ENCODE data around the gene CRYGS. TPM values are rescaled to one million over a fixed set of nuclear protein-coding genes. Genes with fewer than 3 reads are reported as not detected.

The CRYGS gene
- total and polyA plus RNA-seq, 2 donors (not counting 1 experiment from before 2014, with no cell fraction given): 3.6 to 10.9 TPM

- Mint-ChIP-seq H3K4me1 (peaks cover 46% of the 10 kb centered on the region), H3K4me3 (peak overlapping the region; percentile 98), H3K9me3 (ENCODE audit: insufficient read depth) (no peaks in the 10 kb centered on the region), H3K27me3 (no peaks in the 10 kb centered on the region), H3K27ac (peak overlapping the region; percentile 98)
- ChIA-PET POLR2A (interaction anchor here (0.6 kb wide), 1 partner anchor 193 kb away, joined by 3 read pairs; no protein-coding TSS in a partner anchor), CTCF (interaction anchor here (0.7 to 2.2 kb wide), 5 partner anchors 31 to 628 kb away, joined by 3 to 14 read pairs (median 6); no protein-coding TSS in a partner anchor)
- no CpG with 5 or more reads among the region's 2 CpGs for WGBS (ENCODE audit: insufficient coverage)
- DNase-seq (peak; percentile 50), ATAC-seq (ENCODE audit: low read depth) (no peak)
- H3K4me1 ChIP-seq (ENCODE audit: control insufficient read depth in 2 of 2, insufficient read depth in 2 of 2, low read length in 2 of 2): peaks cover 22 to 31% of the 10 kb centered on the region in 2 donors
- no peak overlapping the region for H2AFZ ChIP-seq (ENCODE audit: insufficient read depth, low read depth, low read length, poor library complexity, severe bottlenecking)
- peak overlapping the region in 1 of 2 donors; percentile 96 for H3K27ac ChIP-seq (ENCODE audit: low read length in 2 of 2)
- H4K20me1 ChIP-seq (ENCODE audit: control insufficient read depth, insufficient read depth, low read length, poor library complexity, severe bottlenecking): no peaks in the 10 kb centered on the region
- peak overlapping the region; percentile 96 for H3K9ac ChIP-seq (ENCODE audit: low read length)
- peak overlapping the region; percentile 87 for H3K4me2 ChIP-seq (replicated peaks; ENCODE audit: low read depth, low read length, poor library complexity, severe bottlenecking)
- TF ChIP-seq, protein P1, sequence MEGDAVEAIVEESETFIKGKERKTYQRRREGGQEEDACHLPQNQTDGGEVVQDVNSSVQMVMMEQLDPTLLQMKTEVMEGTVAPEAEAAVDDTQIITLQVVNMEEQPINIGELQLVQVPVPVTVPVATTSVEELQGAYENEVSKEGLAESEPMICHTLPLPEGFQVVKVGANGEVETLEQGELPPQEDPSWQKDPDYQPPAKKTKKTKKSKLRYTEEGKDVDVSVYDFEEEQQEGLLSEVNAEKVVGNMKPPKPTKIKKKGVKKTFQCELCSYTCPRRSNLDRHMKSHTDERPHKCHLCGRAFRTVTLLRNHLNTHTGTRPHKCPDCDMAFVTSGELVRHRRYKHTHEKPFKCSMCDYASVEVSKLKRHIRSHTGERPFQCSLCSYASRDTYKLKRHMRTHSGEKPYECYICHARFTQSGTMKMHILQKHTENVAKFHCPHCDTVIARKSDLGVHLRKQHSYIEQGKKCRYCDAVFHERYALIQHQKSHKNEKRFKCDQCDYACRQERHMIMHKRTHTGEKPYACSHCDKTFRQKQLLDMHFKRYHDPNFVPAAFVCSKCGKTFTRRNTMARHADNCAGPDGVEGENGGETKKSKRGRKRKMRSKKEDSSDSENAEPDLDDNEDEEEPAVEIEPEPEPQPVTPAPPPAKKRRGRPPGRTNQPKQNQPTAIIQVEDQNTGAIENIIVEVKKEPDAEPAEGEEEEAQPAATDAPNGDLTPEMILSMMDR (IDR thresholded peaks at IDR 0.05): no peak
- TF ChIP-seq EZH2 (IDR thresholded peaks at IDR 0.05; ENCODE audit: borderline replicate concordance, insufficient read depth, low read depth, low read length, poor library complexity, severe bottlenecking): no peak
- H3K4me3 ChIP-seq (ENCODE audit: control extremely low read depth in 1 of 5, extremely low read depth in 1 of 5, insufficient read depth in 1 of 5, low read depth in 2 of 5, low read length in 4 of 5): peak overlapping the region; percentile 86 to 98 (median 88)
- H3K79me2 ChIP-seq (ENCODE audit: control insufficient read depth, insufficient read depth, low read length): peaks cover 61% of the 10 kb centered on the region
- H3K9me3 ChIP-seq (ENCODE audit: control extremely low read depth in 1 of 3, control insufficient read depth in 2 of 3, insufficient read depth in 1 of 3, low read length in 2 of 3): no peaks in the 10 kb centered on the region
- H3K36me3 ChIP-seq (replicated peaks in 1 of 2; ENCODE audit: control extremely low read depth in 1 of 2, control insufficient read depth in 1 of 2, extremely low read depth in 1 of 2, insufficient read depth in 2 of 2, low read length in 1 of 2): peaks cover 12 to 35% of the 10 kb centered on the region in 2 experiments
- intact Hi-C loops (cut with micrococcal nuclease): loop anchor here (2.0 to 10.0 kb wide), 4 partner anchors 43 to 443 kb away; partner anchors contain the start of gene ST6GAL1
- H3K27me3 ChIP-seq (replicated peaks in 1 of 4; ENCODE audit: control extremely low read depth in 1 of 4, control insufficient read depth in 3 of 4, insufficient read depth in 4 of 4, low read length in 3 of 4): no peaks in the 10 kb centered on the region
Measured at GRCh38 chr3:186571644-186572013, 27.4 kb upstream of the CRYGS start.

DNA sequence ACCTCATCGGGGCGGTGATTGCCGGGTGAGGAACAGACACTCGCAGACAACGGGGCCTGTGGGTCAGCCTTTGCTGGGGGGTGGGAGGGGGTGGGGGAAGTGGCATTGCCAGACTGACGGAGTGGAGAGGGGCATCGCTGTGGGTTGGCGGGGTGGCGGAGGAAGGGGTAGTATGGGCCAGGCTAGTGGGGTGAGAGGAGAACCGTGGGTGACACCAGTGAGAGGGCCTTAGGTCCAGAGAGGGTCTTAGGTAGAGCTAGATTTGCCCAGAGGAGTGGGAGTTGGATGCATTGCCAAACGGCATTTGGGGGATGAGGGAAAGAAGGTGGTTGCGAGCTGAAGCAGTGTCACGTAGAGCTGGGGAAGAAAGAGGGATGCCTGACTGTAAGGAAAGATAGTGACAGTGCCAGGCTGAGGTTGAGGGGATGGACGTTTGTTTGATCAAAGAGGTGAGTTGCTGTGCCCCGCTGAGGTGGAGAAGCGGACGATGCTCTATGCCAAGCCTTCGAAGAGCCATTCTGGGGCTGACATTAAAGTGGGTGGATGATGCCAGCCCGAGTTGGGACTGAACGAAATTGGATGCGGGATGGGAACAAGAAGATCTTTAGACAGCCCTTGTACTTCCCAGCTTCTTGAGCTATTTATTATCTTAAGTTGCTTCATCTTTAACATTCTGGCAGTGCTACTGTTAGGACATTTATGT is 26.9 kb upstream of the CRYGS start:
- H2AFZ ChIP-seq (ENCODE audit: insufficient read depth, low read depth, low read length, poor library complexity, severe bottlenecking): peak overlapping the region; percentile 89
- H3K4me3 ChIP-seq (ENCODE audit: control extremely low read depth in 1 of 5, extremely low read depth in 1 of 5, insufficient read depth in 1 of 5, low read depth in 2 of 5, low read length in 4 of 5): peak overlapping the region; percentile 86 to 98 (median 88)

More for the DNA sequence above, 26.9 kb upstream of the CRYGS start:
- WGBS (ENCODE audit: insufficient coverage): 3% methylated on average over 16 of the region's 21 CpGs
- DNase-seq (peak; percentile 42), ATAC-seq (ENCODE audit: low read depth) (no peak)
- Mint-ChIP-seq H3K9me3 (ENCODE audit: insufficient read depth) (no peaks in the 10 kb centered on the region), H3K27ac (peak overlapping the region; percentile 98), H3K4me1 (peaks cover 51% of the 10 kb centered on the region), H3K27me3 (no peaks in the 10 kb centered on the region), H3K4me3 (peak overlapping the region; percentile 98)
- peak overlapping the region; percentile 87 for H3K4me2 ChIP-seq (replicated peaks; ENCODE audit: low read depth, low read length, poor library complexity, severe bottlenecking)
- ChIA-PET CTCF (interaction anchor here (0.7 to 2.6 kb wide), 7 partner anchors 10 to 627 kb away, joined by 3 to 14 read pairs (median 6); no protein-coding TSS in a partner anchor), POLR2A (interaction anchor here (0.6 to 1.7 kb wide), 3 partner anchors 194 to 316 kb away, joined by 3 to 18 read pairs (median 3); partner anchors contain the start of gene EIF4A2)
- H3K36me3 ChIP-seq (replicated peaks in 1 of 2; ENCODE audit: control extremely low read depth in 1 of 2, control insufficient read depth in 1 of 2, extremely low read depth in 1 of 2, insufficient read depth in 2 of 2, low read length in 1 of 2): peaks cover 8 to 30% of the 10 kb centered on the region in 2 experiments
- H3K4me1 ChIP-seq (ENCODE audit: control insufficient read depth in 2 of 2, insufficient read depth in 2 of 2, low read length in 2 of 2): peaks cover 28 to 37% of the 10 kb centered on the region in 2 donors
- H3K27me3 ChIP-seq (replicated peaks in 1 of 4; ENCODE audit: control extremely low read depth in 1 of 4, control insufficient read depth in 3 of 4, insufficient read depth in 4 of 4, low read length in 3 of 4): no peaks in the 10 kb centered on the region
- peak overlapping the region; percentile 96 for H3K9ac ChIP-seq (ENCODE audit: low read length)
- intact Hi-C loops (cut with micrococcal nuclease): loop anchor here (1.0 to 10.0 kb wide), 7 partner anchors 37 to 462 kb away; partner anchors contain the start of genes EIF4A2, ETV5 and ST6GAL1
- no peaks in the 10 kb centered on the region for H3K9me3 ChIP-seq (ENCODE audit: control extremely low read depth in 1 of 3, control insufficient read depth in 2 of 3, insufficient read depth in 1 of 3, low read length in 2 of 3)
- H3K79me2 ChIP-seq (ENCODE audit: control insufficient read depth, insufficient read depth, low read length): peaks cover 66% of the 10 kb centered on the region
- H3K27ac ChIP-seq (ENCODE audit: low read length in 2 of 2): peak overlapping the region; percentile 86 to 96
- no peaks in the 10 kb centered on the region for H4K20me1 ChIP-seq (ENCODE audit: control insufficient read depth, insufficient read depth, low read length, poor library complexity, severe bottlenecking)
- TF ChIP-seq EZH2 (IDR thresholded peaks at IDR 0.05; ENCODE audit: borderline replicate concordance, insufficient read depth, low read depth, low read length, poor library complexity, severe bottlenecking): no peak
- TF ChIP-seq, protein P1 (IDR thresholded peaks at IDR 0.05): no peak
